ENCODE data around the gene NDFIP2.

DNA sequence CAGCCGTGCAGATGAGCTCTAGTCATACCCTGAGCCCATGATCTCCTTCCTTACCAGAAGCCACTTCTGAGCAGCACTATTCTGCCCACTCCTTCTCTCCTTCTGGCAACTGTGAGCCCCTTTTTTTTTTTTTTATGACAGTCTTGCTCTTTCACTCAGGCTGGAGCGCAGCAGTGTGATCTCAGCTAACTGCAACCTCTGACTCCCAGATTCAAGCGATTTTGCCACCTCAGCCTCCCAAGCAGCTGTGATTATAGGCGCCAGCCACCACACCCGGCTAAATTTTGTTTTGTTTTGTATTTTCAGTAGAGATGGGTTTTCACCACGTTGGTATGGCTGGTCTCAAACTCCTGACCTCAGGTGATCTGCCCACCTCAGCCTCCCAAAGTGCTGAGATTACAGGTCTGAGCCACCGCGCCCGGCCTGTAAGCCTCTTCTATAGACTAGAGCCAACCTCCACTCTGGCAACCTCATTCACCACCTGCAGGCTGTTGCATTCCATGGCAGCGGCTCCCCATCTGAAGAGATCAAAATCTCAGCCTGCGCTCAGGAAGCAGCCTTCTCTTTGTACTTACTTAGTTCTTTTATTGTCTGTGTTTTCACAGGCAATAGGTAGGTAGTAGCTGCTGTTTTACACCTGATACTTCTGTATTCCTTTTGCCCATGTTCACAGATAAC, 34.8 kb upstream of the NDFIP2 start:
- TF ChIP-seq POLR2AphosphoS5 (IDR thresholded peaks at IDR 0.05; ENCODE audit: borderline replicate concordance, low read depth, low read length) (no peak), EZH2 (IDR thresholded peaks at IDR 0.05) (no peak), FOXP2 (optimal IDR thresholded peaks at IDR 0.05; ENCODE audit: control extremely low read depth, extremely low read length, insufficient read depth) (no peak)

All from SK-N-MC (cell line).